ENCODE data around the gene GLRX2. TPM values are rescaled to one million over a fixed set of nuclear protein-coding genes. Genes with fewer than 3 reads are reported as not detected.

Gene GLRX2
- polyA plus RNA-seq, 1 of the 3 experiments (the other 2 are of a cell fraction) = 12.8 TPM

- TF ChIP-seq IRF3 (IDR thresholded peaks at IDR 0.05; ENCODE audit: low read depth, low read length) (no peak), NRF1 (IDR thresholded peaks at IDR 0.05; ENCODE audit: low read depth, low read length) (no peak), MEF2A (IDR thresholded peaks at IDR 0.05; ENCODE audit: borderline replicate concordance, low read depth) (no peak), JUND (IDR thresholded peaks at IDR 0.05) (no peak), FOSL2 (IDR thresholded peaks at IDR 0.05; ENCODE audit: borderline replicate concordance, low read depth) (no peak), FOXJ3 (CRISPR knock-in tag; IDR thresholded peaks at IDR 0.05) (no peak), GATA2 (CRISPR knock-in tag; IDR thresholded peaks at IDR 0.05) (no peak)
These were observed 34.3 kb downstream of the GLRX2 start (continued) for GRCh38 chr1:193070942-193071341.

- H3K79me2 ChIP-seq (ENCODE audit: insufficient read depth) = peaks cover 84% of the 10 kb centered on the region
- no peak for DNase-seq
- no peak overlapping the region for H2AFZ ChIP-seq (ENCODE audit: low read depth)
- H3K9me3 ChIP-seq = no peaks in the 10 kb centered on the region
- H3K4me3 ChIP-seq (ENCODE audit: low read depth in 2 of 2, low read length in 1 of 2) = no peak overlapping the region
- peaks cover 4 to 6% of the 10 kb centered on the region in 2 experiments; a peak in 3 of 4 replicates for H3K4me1 ChIP-seq (ENCODE audit: control insufficient read depth in 1 of 2, insufficient read depth in 2 of 2, low read depth in 1 of 2, low read length in 1 of 2)
- H3K9me2 ChIP-seq = no peaks in the 10 kb centered on the region
- no peak overlapping the region for H3K27ac ChIP-seq (ENCODE audit: low read depth in 2 of 2, low read length in 1 of 2)
- no peak overlapping the region for H3K4me2 ChIP-seq
- peaks cover 6 to 36% of the 10 kb centered on the region in 2 experiments for H3K36me3 ChIP-seq (replicated peaks in 1 of 2; ENCODE audit: control insufficient read depth in 1 of 2, insufficient read depth in 2 of 2, low read length in 1 of 2)
- H4K20me1 ChIP-seq (ENCODE audit: insufficient read depth) = peaks cover 31% of the 10 kb centered on the region
- TF ChIP-seq CTCF (IDR thresholded peaks at IDR 0.05) (no peak), IRF3 (IDR thresholded peaks at IDR 0.05; ENCODE audit: low read depth, low read length) (no peak), RCOR1 (IDR thresholded peaks at IDR 0.05; ENCODE audit: low read length) (no peak), JUND (IDR thresholded peaks at IDR 0.05) (no peak), REST (IDR thresholded peaks at IDR 0.05; ENCODE audit: low read depth, low read length) (no peak), PBX3 (IDR thresholded peaks at IDR 0.05) (no peak), TEAD4 (IDR thresholded peaks at IDR 0.05; ENCODE audit: borderline replicate concordance, insufficient read depth) (no peak)
- CTCF ChIA-PET = interaction anchor here (0.8 to 2.3 kb wide), 3 partner anchors 11 to 51 kb away, joined by 3 to 5 read pairs (median 3); partner anchors contain the start of genes RO60 and UCHL5
- H3K27me3 ChIP-seq (ENCODE audit: insufficient read depth) = no peaks in the 10 kb centered on the region
- WGBS (ENCODE audit: low lambda C conversion rate) = 89% methylated on average over 2 of the region's 2 CpGs
- POLR2A ChIA-PET = interaction anchor here (0.8 kb wide), 1 partner anchor 34 kb away, joined by 3 read pairs; no protein-coding TSS in a partner anchor
- peaks cover 4% of the 10 kb centered on the region for H3F3A ChIP-seq (replicated peaks; ENCODE audit: insufficient read depth)
- H3K9ac ChIP-seq = no peak overlapping the region
These were observed 34.8 kb downstream of the GLRX2 start for GRCh38 chr1:193070386-193070753.
